HepG2 (cell line): ENCODE results near the gene ZNF284. TPM values are rescaled to one million over a fixed set of nuclear protein-coding genes. Genes with fewer than 3 reads are reported as not detected.

Experiments used
- BRD4 ChIP-seq: sonication (generic); formaldehyde crosslinking; IDR thresholded peaks from 2 replicates; pipeline ENCODE4 v1.4.0; 2020; ENCODE audit warnings: missing genetic modification reagents
- CEBPB ChIP-seq: IDR thresholded peaks from 2 replicates; pipeline ENCODE4 v1.6.1; 2011; ENCODE audit warnings: low read depth, low read length, improper control_type of control experiment, borderline replicate concordance
- DMAP1 ChIP-seq: IDR thresholded peaks from 2 replicates; pipeline ENCODE4 v1.6.1; 2016
- EP300 ChIP-seq, 3 experiments: sonication (generic) in 1 of 3; formaldehyde crosslinking in 1 of 3; IDR thresholded peaks; 2 replicates each; pipeline versions ENCODE4 v1.5.1 to v1.6.1; 2011 to 2020; ENCODE audit warnings: low read depth in 2 of 3, low read length in 2 of 3, borderline replicate concordance in 1 of 3, improper control_type of control experiment in 1 of 3, mild to moderate bottlenecking in 1 of 3, missing genetic modification reagents in 1 of 3, moderate library complexity in 1 of 3
- HES4 ChIP-seq: sonication (generic); formaldehyde crosslinking; IDR thresholded peaks from 2 replicates; pipeline ENCODE4 v1.9.0; 2021; ENCODE audit warnings: mild to moderate bottlenecking, missing genetic modification reagents, borderline replicate concordance
- HNRNPLL ChIP-seq: fragments of 200-400 bp; formaldehyde crosslinking; IDR thresholded peaks from 2 replicates; pipeline ENCODE4 v1.6.1; 2017; ENCODE audit warnings: mild to moderate bottlenecking, low read depth, low read length; ENCODE audit not compliant: poor library complexity, severe bottlenecking
- MATR3 ChIP-seq: sonication (generic); formaldehyde crosslinking; IDR thresholded peaks from 2 replicates; pipeline ENCODE4 v1.4.0; 2020; ENCODE audit warnings: missing genetic modification reagents
- MLLT10 ChIP-seq: sonication (generic); formaldehyde crosslinking; IDR thresholded peaks from 2 replicates; pipeline ENCODE4 v1.4.0; 2020; ENCODE audit warnings: missing genetic modification reagents
- NFIC ChIP-seq: IDR thresholded peaks from 2 replicates; pipeline ENCODE4 v1.6.1; 2012; ENCODE audit warnings: mild to moderate bottlenecking, low read length, inconsistent platforms
- PRDM10 ChIP-seq: sonication (generic); formaldehyde crosslinking; IDR thresholded peaks from 2 replicates; pipeline ENCODE4 v1.4.0; 2020; ENCODE audit warnings: low read depth, missing genetic modification reagents
- TCF7 ChIP-seq: sonication (generic); IDR thresholded peaks from 2 replicates; pipeline ENCODE4 v1.6.1; 2016; ENCODE audit warnings: antibody characterized with exemption, low read depth
- THAP9 ChIP-seq: sonication (generic); formaldehyde crosslinking; IDR thresholded peaks from 2 replicates; pipeline ENCODE4; 2020; ENCODE audit warnings: missing genetic modification reagents, mild to moderate bottlenecking, borderline replicate concordance
- ZEB1 ChIP-seq: IDR thresholded peaks from 2 replicates; pipeline ENCODE4 v1.6.1; 2012; ENCODE audit warnings: mild to moderate bottlenecking, low read depth, inconsistent platforms; ENCODE audit not compliant: insufficient replicate concordance
- ZHX1 ChIP-seq: sonication (generic); formaldehyde crosslinking; IDR thresholded peaks from 2 replicates; pipeline ENCODE4 v1.8.1; 2022; ENCODE audit warnings: low read depth, mild to moderate bottlenecking, missing genetic modification reagents
- ZNF124 ChIP-seq: sonication (generic); formaldehyde crosslinking; IDR thresholded peaks from 2 replicates; pipeline ENCODE4 v1.4.0; 2020; ENCODE audit warnings: missing genetic modification reagents
- ZNF160 ChIP-seq: sonication (generic); formaldehyde crosslinking; IDR thresholded peaks from 2 replicates; pipeline ENCODE4 v1.8.0; 2022; ENCODE audit warnings: mild to moderate bottlenecking, inconsistent platforms, missing genetic modification reagents
- ZNF224 ChIP-seq: sonication (generic); formaldehyde crosslinking; IDR thresholded peaks from 2 replicates; pipeline ENCODE4 v1.5.0; 2020; ENCODE audit warnings: mild to moderate bottlenecking, missing genetic modification reagents
- ZNF484 ChIP-seq: sonication (generic); formaldehyde crosslinking; IDR thresholded peaks from 2 replicates; pipeline ENCODE4 v1.5.1; 2020; ENCODE audit warnings: mild to moderate bottlenecking, low read depth, missing genetic modification reagents, borderline replicate concordance
- ZNF644 ChIP-seq: IDR thresholded peaks from 2 replicates; pipeline ENCODE4 v1.6.1; 2016; ENCODE audit warnings: low read depth
- ZNF713 ChIP-seq: sonication (generic); formaldehyde crosslinking; IDR thresholded peaks from 2 replicates; pipeline ENCODE4 v1.4.0; 2020; ENCODE audit warnings: mild to moderate bottlenecking, missing genetic modification reagents
- ZNF878 ChIP-seq: sonication (generic); formaldehyde crosslinking; IDR thresholded peaks from 2 replicates; pipeline ENCODE4 v1.8.1; 2023; ENCODE audit warnings: mild to moderate bottlenecking, missing genetic modification reagents, moderate library complexity
- polyA plus RNA-seq, 8 experiments: library from polyadenylated mRNA; depleted of rRNA in 3 of 8; stranded (reverse) in 7 of 8; unstranded in 1 of 8; fragments of >200 nt; fragmentation: Illumina TruSeq in 4 of 8; extraction: Trizol in 4 of 8; gene quantifications; 2 replicates each; pipeline versions ENCODE4 v1.2.1 to v1.2.3, GENCODE V29; 2011 to 2016; ENCODE audit warnings: low read depth in 4 of 8, missing spikeins in 1 of 8, mixed read lengths in 1 of 8; ENCODE audit not compliant: insufficient read depth in 1 of 8
- total RNA-seq, 5 experiments: library from RNA; depleted of rRNA; stranded (reverse); fragments of >200 nt; fragmentation: Illumina TruSeq; extraction: Trizol; gene quantifications; 2 replicates each; pipeline ENCODE4 v1.2.3, GENCODE V29; 2016; ENCODE audit warnings: low read depth in 1 of 5

ZNF284 gene
- total and polyA plus RNA-seq, 2 of the 13 experiments (the other 11 are each of a cell fraction or from before 2014, with no cell fraction given), result 1.2 to 2.3 TPM

GRCh38 chr19:44051650-44052402 is 20.1 kb upstream of the ZNF284 start, which contains the start of gene ZNF223 (continued):
- TF ChIP-seq ZNF124 (CRISPR knock-in tag) (no peak), ZHX1 (CRISPR knock-in tag) (no peak), TCF7 (no peak), MLLT10 (CRISPR knock-in tag) (no peak), HNRNPLL (no peak), ZNF878 (no peak), MATR3 (no peak), ZNF713 (no peak), ZNF484 (CRISPR knock-in tag) (no peak), ZNF644 (CRISPR knock-in tag) (no peak), HES4 (CRISPR knock-in tag) (no peak), PRDM10 (CRISPR knock-in tag) (peak; percentile 32; the same call in 1 of the 2 replicates), ZNF224 (CRISPR knock-in tag) (no peak), EP300 (IDR thresholded peaks at IDR 0.05; ENCODE audit: low read depth in 2 of 2, low read length in 2 of 2) (peak in 1 of 2 experiments; percentile 30; a peak in 1 of 4 replicates), EP300 (CRISPR knock-in tag; IDR thresholded peaks at IDR 0.05; ENCODE audit: borderline replicate concordance) (no peak), THAP9 (CRISPR knock-in tag) (no peak; the same call in 1 of the 2 replicates), DMAP1 (CRISPR knock-in tag) (no peak; the same call in 1 of the 2 replicates), ZEB1 (peak; percentile 96), NFIC (no peak), BRD4 (CRISPR knock-in tag) (no peak; the same call in 1 of the 2 replicates), ZNF160 (CRISPR knock-in tag) (no peak), CEBPB (no peak)
